Lower leg skin (tissue), 3 donors: ENCODE data around the gene PPP1R12B.
"Not testable (repeated sequence)": the region's sequence is repeated elsewhere in the genome, so short reads cannot be mapped to it uniquely, and the experiment has no call there.

Experiments
- POLR2A ChIP-seq, 2 donors: fragments of 450-650 bp; IDR thresholded peaks; one replicate each; pipeline ENCODE4 v1.6.1; 2016 to 2017; ENCODE audit warnings: antibody characterized with exemption in 2 of 2, mild to moderate bottlenecking in 1 of 2, moderate library complexity in 1 of 2
- TF ChIP-seq, protein P1 (sequence below), 3 donors: fragments of 450-650 bp; IDR thresholded peaks; one replicate each; pipeline ENCODE4 v1.5.1; 2016; ENCODE audit warnings: antibody characterized with exemption in 3 of 3, mild to moderate bottlenecking in 3 of 3, moderate library complexity in 2 of 3

DNA sequence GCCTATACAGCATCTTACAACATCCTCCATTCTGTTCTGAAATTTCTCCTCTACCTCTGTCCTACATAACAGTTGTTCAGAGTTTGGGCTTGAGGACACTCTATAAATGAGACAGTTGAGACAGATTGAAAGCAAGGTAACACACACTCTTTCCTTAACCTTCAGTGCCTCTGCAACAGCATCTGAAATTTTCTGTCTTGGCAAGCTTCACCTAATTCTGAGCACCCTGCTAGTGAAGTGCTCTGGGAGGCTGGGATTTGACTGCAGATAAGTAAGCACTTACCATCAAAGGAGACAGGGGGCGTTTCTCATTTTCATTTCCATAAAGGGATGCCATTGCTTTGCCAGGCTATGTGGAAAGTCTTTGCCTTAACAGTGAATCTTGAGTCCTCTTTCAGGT lies 53.3 kb downstream of the PPP1R12B start:
- TF ChIP-seq, protein P1, sequence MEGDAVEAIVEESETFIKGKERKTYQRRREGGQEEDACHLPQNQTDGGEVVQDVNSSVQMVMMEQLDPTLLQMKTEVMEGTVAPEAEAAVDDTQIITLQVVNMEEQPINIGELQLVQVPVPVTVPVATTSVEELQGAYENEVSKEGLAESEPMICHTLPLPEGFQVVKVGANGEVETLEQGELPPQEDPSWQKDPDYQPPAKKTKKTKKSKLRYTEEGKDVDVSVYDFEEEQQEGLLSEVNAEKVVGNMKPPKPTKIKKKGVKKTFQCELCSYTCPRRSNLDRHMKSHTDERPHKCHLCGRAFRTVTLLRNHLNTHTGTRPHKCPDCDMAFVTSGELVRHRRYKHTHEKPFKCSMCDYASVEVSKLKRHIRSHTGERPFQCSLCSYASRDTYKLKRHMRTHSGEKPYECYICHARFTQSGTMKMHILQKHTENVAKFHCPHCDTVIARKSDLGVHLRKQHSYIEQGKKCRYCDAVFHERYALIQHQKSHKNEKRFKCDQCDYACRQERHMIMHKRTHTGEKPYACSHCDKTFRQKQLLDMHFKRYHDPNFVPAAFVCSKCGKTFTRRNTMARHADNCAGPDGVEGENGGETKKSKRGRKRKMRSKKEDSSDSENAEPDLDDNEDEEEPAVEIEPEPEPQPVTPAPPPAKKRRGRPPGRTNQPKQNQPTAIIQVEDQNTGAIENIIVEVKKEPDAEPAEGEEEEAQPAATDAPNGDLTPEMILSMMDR (IDR thresholded peaks at IDR 0.05): not testable (repeated sequence)
- not testable (repeated sequence) for TF ChIP-seq POLR2A (IDR thresholded peaks at IDR 0.05)
